GM12864 (cell line): ENCODE measurements around the gene MGAT5B.

Source experiments
- DNase-seq: peaks from one replicate; pipeline ENCODE4 v3.0.0-alpha.2; 2011; ENCODE audit warnings: low read depth
- H3K4me3 ChIP-seq: 2 replicates; pipeline ENCODE4 v1.5.1; 2011; ENCODE audit warnings: mild to moderate bottlenecking, low read depth, low read length, control low read depth
- TF ChIP-seq, protein P1 (sequence below): IDR thresholded peaks from 2 replicates; pipeline ENCODE4 v1.5.1; 2011; ENCODE audit warnings: low read depth, mild to moderate bottlenecking, moderate library complexity, low read length, control low read depth, inconsistent platforms; ENCODE audit errors: missing control alignments

Gene MGAT5B

DNA sequence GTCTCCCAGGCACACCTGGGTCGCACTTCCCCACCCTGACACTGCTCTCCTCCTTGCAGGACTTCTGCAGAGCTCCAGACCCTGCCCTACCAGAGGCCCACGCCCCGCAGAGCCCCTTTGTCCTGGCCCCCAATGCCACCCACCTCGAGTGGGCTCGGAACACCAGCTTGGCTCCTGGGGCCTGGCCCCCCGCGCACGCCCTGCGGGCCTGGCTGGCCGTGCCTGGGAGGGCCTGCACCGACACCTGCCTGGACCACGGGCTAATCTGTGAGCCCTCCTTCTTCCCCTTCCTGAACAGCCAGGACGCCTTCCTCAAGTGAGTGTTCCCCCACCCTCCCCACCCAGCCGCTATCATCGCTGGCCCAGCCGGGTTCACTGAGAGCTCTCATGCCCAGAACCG lies 79.6 kb downstream of the MGAT5B start:
- TF ChIP-seq, protein P1, sequence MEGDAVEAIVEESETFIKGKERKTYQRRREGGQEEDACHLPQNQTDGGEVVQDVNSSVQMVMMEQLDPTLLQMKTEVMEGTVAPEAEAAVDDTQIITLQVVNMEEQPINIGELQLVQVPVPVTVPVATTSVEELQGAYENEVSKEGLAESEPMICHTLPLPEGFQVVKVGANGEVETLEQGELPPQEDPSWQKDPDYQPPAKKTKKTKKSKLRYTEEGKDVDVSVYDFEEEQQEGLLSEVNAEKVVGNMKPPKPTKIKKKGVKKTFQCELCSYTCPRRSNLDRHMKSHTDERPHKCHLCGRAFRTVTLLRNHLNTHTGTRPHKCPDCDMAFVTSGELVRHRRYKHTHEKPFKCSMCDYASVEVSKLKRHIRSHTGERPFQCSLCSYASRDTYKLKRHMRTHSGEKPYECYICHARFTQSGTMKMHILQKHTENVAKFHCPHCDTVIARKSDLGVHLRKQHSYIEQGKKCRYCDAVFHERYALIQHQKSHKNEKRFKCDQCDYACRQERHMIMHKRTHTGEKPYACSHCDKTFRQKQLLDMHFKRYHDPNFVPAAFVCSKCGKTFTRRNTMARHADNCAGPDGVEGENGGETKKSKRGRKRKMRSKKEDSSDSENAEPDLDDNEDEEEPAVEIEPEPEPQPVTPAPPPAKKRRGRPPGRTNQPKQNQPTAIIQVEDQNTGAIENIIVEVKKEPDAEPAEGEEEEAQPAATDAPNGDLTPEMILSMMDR = no peak
- DNase-seq = no peak
- H3K4me3 ChIP-seq = no peak overlapping the region

DNA sequence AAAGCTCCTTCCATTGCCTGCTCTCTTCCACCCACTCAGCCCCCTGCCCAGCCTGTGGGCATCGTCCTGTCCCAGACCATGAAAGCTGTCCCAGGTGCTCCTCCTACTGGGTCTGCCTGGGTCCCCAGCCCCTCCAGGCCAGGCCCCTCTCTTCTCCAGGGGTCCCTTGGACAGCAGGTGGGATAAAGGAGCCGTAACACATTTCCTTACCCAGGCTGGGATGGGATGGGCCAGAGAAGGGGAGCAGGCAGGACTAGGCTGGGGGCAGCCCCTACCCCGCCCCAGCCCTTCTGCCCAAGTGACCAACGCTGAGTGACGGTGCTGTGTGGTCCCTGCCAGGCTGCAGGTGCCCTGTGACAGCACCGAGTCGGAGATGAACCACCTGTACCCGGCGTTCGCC lies 80.1 kb downstream of the MGAT5B start:
- no peak for DNase-seq
- no peak overlapping the region for H3K4me3 ChIP-seq
- TF ChIP-seq, protein P1 = no peak

DNA sequence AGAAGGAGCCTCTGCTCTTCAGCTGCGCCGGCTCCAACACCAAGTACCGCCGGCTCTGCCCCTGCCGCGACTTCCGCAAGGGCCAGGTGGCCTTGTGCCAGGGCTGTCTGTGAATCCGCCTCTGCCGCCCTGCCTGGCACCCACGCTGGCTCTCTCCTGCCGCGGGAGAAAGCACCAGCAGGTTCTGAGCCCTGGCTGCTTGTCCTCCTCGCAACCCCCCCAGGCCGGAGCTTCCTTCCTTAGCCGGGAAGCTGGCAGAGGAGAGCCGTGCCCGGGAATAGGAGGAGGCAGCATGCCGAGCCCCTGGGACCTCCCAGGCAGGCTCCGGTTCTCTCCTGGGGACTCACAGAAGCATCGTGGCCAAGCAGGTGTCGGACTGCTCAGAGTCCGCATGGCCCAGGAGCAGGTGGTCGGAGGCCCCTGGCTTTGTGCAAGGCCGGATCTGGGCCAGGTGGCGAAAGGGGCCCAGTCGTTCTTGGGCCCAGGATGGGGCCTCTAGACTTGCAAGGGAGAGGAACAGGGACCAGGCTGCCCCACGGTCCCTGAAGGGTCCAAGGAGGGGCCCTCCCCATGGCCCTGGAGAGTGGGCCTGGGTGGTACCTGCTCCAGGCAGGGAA lies 80.6 kb downstream of the MGAT5B start:
- no peak overlapping the region for H3K4me3 ChIP-seq
- TF ChIP-seq, protein P1 = no peak
- no peak for DNase-seq

DNA sequence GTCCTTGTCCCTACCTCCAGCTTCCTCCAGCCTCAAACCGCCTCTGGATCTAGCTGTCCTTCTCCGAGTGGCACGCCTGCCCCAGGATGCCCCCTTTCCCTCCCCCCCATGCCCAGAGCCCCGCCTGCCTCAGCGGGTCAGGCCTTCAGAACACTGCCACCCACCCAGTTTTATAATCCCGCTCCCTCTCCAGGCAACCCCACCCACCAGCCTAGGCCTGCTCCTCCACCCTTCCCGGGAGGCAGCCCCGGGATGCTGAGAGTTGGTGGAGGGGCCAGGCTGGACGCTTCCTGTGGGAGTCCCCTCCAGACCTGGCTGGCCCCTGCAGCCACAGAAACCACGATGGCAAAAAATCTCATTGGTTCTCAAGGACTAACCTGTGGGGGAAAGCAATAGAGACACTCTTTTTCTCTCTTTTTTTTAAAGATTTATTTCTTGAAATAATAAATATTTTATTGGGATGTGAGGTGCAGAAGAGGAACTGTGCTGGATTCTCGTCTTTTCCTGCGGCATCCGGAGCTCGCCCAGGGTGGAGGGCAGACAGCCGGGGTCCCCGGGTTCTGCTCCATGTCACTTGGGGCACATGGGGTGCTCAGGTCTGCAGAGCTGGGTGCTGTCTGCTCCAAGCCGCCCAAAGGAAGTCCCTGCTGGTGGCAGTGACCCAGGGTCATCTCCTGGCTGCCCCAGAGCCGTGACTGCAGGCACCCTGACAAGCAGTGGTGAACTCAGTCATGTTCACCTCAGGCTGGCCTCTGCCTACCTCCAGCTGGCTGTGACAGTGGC lies 81.9 kb downstream of the MGAT5B start:
- no peak for DNase-seq
- H3K4me3 ChIP-seq = no peak overlapping the region
- TF ChIP-seq, protein P1 = no peak

GRCh38 chr17:76951375-76951905 lies 83.2 kb downstream of the MGAT5B start:
- TF ChIP-seq, protein P1 = no peak
- DNase-seq = no peak
- no peak overlapping the region for H3K4me3 ChIP-seq

GRCh38 chr17:76952402-76952801 lies 84.2 kb downstream of the MGAT5B start:
- TF ChIP-seq, protein P1 = no peak
- no peak overlapping the region for H3K4me3 ChIP-seq
- no peak for DNase-seq
